Astrocyte of the cerebellum (primary cell): ENCODE data around the gene TRIOBP.

Experiments used
- DNase-seq: peaks from one replicate; pipeline ENCODE4 v3.0.0-alpha.2; 2011; ENCODE audit warnings: low read depth
- H3K4me3 ChIP-seq: 2 replicates; pipeline ENCODE4 v1.5.1; 2011; ENCODE audit warnings: mild to moderate bottlenecking, low read depth, low read length, moderate library complexity
- in situ Hi-C: cut with HindIII; loops from 2 replicates; pipeline ENCODE4 v1.10.0; 2017; ENCODE audit warnings: low sequenced_read_pairs
- TF ChIP-seq, protein P1 (sequence below): IDR thresholded peaks from 2 replicates; pipeline ENCODE4 v1.5.1; 2012; ENCODE audit warnings: low read length, low read depth, moderate library complexity, mild to moderate bottlenecking; ENCODE audit errors: missing control alignments

TRIOBP gene

DNA sequence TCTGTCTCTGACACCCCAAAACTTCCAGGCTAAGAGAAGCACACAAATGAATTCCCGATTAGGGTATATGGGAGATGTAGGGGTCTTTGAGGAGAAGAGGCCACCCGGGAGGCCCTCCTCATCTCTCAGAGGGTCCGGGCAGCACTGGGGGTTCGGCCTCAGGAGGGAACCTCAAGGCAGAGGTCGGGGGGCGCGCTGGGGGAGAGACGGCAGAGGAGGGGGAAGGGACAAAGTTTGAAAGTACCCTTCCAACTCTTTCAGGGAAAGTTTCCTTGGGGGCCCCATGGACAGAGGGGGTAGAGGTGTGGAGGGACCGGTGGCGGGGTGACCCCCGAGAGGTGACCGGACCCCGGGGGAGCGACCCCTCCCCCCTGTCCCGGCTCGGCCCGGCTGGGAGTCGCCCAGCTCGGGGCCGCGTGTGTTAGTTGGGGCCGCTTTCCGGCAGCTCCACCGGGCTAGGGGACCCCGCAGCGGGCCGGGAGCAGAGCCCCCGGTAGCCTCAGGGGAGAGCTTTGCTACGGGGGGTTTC, 107.6 kb downstream of the TRIOBP start:
- peak overlapping the region; percentile 24 for H3K4me3 ChIP-seq
- TF ChIP-seq, protein P1, sequence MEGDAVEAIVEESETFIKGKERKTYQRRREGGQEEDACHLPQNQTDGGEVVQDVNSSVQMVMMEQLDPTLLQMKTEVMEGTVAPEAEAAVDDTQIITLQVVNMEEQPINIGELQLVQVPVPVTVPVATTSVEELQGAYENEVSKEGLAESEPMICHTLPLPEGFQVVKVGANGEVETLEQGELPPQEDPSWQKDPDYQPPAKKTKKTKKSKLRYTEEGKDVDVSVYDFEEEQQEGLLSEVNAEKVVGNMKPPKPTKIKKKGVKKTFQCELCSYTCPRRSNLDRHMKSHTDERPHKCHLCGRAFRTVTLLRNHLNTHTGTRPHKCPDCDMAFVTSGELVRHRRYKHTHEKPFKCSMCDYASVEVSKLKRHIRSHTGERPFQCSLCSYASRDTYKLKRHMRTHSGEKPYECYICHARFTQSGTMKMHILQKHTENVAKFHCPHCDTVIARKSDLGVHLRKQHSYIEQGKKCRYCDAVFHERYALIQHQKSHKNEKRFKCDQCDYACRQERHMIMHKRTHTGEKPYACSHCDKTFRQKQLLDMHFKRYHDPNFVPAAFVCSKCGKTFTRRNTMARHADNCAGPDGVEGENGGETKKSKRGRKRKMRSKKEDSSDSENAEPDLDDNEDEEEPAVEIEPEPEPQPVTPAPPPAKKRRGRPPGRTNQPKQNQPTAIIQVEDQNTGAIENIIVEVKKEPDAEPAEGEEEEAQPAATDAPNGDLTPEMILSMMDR, result no peak
- in situ Hi-C loops, result no loop called here
- no peak for DNase-seq

DNA sequence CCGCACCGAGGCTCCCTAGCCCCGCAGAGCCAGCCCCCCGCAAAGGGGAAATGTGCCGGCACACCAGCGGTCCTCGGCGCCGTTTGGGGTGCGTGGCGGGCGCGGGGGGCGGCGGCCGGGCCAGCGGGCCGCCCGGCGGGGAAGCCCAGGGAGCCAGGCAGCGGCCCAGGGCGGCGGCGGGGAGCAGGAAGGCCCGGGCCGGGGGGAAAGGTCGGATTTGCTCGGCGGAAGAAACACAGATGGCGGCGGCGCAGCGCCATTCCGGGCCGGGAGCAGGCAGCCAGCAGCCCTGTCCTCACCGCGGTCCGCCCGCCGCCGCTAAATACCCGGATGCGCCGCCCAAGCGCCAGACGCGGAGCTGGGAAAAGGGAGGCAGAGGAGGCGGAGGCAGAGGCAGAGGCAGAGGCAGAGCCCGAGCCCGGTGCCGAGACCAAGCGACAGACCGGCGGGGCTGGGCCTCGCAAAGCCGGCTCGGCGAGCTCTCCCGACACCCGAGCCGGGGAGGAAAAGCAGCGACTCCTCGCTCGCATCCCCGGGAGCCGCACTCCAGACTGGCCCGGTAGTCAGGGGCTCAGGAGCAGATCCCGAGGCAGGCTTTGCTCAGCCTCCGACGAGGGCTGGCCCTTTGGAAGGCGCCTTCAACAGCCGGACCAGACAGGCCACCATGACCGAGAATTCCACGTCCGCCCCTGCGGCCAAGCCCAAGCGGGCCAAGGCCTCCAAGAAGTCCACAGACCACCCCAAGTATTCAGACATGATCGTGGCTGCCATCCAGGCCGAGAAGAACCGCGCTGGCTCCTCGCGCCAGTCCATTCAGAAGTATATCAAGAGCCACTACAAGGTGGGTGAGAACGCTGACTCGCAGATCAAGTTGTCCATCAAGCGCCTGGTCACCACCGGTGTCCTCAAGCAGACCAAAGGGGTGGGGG, 108.3 kb downstream of the TRIOBP start:
- no peak for DNase-seq
- TF ChIP-seq, protein P1, result no peak
- in situ Hi-C loops, result no loop called here
- peak overlapping the region; percentile 67 for H3K4me3 ChIP-seq

DNA sequence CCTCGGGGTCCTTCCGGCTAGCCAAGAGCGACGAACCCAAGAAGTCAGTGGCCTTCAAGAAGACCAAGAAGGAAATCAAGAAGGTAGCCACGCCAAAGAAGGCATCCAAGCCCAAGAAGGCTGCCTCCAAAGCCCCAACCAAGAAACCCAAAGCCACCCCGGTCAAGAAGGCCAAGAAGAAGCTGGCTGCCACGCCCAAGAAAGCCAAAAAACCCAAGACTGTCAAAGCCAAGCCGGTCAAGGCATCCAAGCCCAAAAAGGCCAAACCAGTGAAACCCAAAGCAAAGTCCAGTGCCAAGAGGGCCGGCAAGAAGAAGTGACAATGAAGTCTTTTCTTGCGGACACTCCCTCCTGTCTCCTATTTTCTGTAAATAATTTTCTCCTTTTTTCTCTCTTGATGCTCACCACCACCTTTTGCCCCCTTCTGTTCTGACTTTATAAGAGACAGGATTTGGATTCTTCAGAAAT, 109.0 kb downstream of the TRIOBP start:
- H3K4me3 ChIP-seq, result peak overlapping the region; percentile 67
- in situ Hi-C loops, result no loop called here
- no peak for DNase-seq
- TF ChIP-seq, protein P1, result no peak

GRCh38 chr22:37806409-37807333, 109.8 kb downstream of the TRIOBP start:
- in situ Hi-C loops, result no loop called here
- TF ChIP-seq, protein P1, result peak; percentile 7
- DNase-seq, result peak; percentile 47
- H3K4me3 ChIP-seq, result peak overlapping the region; percentile 67

DNA sequence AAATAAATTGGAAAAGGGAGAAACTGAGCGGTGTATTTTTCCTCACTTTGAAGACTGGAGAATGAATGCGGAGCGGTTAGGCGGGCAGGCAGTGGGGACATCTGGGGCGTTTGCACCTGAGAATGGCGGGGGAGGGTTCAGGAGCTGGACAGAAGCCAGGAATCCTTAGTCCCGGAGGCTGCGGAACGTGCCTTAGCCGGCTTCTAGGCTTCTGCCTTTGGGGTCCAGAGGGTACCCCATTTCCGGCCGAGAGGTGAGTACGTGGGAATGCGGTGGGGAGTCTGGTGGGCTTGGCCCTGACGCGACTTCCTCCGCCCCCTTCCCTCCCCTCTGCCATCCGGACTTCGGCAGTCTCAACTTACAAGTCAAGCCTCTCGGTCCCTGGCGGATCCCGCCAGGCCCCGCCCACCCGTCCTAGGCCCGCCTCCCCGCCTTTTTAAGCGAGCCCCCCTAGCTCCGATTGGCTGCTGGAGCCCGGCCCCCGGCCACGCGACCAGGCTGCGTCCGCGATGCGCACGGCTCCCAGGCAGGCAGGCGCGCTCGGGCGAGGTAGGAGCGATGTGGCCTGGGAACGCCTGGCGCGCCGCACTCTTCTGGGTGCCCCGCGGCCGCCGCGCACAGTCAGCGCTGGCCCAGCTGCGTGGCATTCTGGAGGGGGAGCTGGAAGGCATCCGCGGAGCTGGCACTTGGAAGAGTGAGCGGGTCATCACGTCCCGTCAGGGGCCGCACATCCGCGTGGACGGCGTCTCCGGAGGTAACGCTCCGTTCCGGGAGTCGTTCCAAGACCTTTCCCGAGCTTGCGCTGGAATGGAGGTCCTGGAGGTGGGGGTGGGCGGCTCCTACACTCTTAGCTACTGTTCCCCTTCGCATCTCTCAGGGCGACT, 110.8 kb downstream of the TRIOBP start, which contains the start of gene GCAT:
Gene GCAT (plus strand): TSS at position 525 of the 884 bp plus-strand sequence. CDS start 34 bp downstream, at position 559.
- peak; percentile 90 for DNase-seq
- in situ Hi-C loops, result no loop called here
- TF ChIP-seq, protein P1, result no peak
- peak within 1 kb of the TSS; percentile 67 for H3K4me3 ChIP-seq
